ENCODE measurements around the gene NRSN2. TPM values are rescaled to one million over a fixed set of nuclear protein-coding genes. Genes with fewer than 3 reads are reported as not detected.

Gene NRSN2
- total RNA-seq, 1 donor = 34.2 TPM

GRCh38 chr20:356745-357144 is 9.8 kb downstream of the NRSN2 start:
- no peak overlapping the region for H3K4me3 ChIP-seq (ENCODE audit: low read depth, low read length)
- no peak for DNase-seq (ENCODE audit: low read depth)
- no peak for TF ChIP-seq CTCF (IDR thresholded peaks at IDR 0.05; ENCODE audit: insufficient read depth, low read length)

GRCh38 chr20:358891-359555 is 12.1 kb downstream of the NRSN2 start:
- DNase-seq (ENCODE audit: low read depth) = peak; percentile 51
- no peak for TF ChIP-seq CTCF (IDR thresholded peaks at IDR 0.05; ENCODE audit: insufficient read depth, low read length)
- H3K4me3 ChIP-seq (ENCODE audit: low read depth, low read length) = no peak overlapping the region

GRCh38 chr20:361561-361960 is 14.7 kb downstream of the NRSN2 start:
- H3K4me3 ChIP-seq (ENCODE audit: low read depth, low read length) = no peak overlapping the region
- TF ChIP-seq CTCF (IDR thresholded peaks at IDR 0.05; ENCODE audit: insufficient read depth, low read length) = no peak
- DNase-seq (ENCODE audit: low read depth) = no peak

DNA sequence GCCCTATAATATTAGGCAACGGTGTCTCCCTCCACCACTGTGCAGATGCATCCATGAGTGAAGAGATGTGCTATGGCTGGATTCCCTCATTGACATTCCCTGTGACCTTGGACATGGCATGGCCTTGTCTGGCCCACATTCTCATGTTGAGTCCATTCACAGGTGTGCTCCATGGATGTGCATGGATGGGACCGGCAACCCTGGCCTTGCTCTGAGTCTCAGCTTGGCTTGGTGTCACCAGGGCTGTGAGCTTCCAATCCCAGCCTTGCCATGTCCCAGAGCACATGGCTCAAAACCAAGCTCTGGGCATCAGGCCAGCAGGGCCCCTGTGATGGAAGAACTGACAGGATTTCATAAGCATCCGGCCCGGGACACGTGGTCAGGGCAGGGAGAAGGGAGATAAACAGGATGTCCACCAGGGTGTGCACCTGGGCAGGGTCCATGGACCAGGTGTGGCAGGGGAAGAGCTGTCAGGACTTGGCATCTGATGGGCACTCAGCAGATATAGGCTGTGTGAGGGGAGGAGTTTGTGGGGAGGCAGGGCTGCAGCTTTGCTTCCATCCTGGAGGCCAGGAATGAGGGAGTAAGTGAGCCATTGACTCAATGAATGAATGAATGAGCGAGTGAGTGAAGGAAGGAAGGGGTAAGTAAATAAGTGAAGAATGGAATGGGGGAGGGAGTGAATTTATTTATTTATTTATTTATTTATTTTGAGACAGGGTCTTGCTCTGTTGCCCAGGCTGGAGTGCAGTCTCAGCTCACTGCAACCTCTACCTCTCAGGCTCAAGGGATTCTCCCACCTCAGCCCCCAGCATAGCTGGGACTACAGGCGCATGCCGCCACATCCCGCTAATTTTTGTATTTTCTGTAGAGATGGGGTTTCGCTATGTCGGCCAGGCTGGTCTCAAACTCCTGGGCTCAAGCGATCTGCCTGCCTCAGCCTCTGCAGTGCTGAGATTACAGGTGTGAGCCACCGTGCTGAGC is 15.7 kb downstream of the NRSN2 start:
- TF ChIP-seq CTCF (IDR thresholded peaks at IDR 0.05; ENCODE audit: insufficient read depth, low read length) = peak; percentile 44
- peak; percentile 81 for DNase-seq (ENCODE audit: low read depth)
- no peak overlapping the region for H3K4me3 ChIP-seq (ENCODE audit: low read depth, low read length)

DNA sequence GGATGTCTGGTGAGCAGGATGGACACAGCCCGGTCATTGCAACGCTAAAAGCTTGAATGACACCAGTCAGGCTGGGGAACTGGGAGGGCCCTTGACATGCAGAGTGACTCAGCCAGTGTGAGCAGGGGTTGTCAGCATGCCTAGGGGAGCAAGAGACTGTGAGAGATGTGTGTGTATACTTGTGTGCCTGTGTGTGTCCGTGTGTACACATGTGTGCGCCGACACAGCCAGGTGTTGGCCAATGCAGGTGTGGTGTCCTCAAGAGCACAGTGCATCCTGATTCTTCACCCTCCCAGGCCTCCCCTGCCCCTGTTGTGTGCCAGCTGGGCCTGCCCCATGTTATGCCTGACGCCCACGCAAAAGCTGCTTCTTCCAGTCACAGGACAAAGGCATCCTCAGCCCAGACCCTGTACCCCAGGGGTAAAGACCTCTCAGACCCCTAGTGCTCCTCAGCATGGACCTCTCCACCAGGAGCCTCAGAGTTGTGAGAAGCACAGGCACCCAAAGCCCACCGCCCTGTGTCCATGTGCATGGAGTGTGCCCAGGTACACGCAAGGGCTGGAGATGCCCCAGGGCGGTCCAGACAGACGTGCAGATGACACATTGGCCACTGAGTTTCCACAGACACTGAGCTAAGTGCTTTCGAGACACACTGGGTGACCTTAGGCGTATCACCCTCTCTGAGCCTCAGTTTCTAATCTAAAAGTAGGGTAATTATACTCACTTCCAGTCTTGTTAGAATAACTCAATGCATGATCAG is 16.6 kb downstream of the NRSN2 start:
- DNase-seq (ENCODE audit: low read depth) = no peak
- H3K4me3 ChIP-seq (ENCODE audit: low read depth, low read length) = no peak overlapping the region
- no peak for TF ChIP-seq CTCF (IDR thresholded peaks at IDR 0.05; ENCODE audit: insufficient read depth, low read length)

- DNase-seq (ENCODE audit: low read depth) = peak; percentile 48
- TF ChIP-seq CTCF (IDR thresholded peaks at IDR 0.05; ENCODE audit: insufficient read depth, low read length) = no peak
Observed at GRCh38 chr20:364905-365794, 18.2 kb downstream of the NRSN2 start.

More at GRCh38 chr20:364905-365794, 18.2 kb downstream of the NRSN2 start:
- no peak overlapping the region for H3K4me3 ChIP-seq (ENCODE audit: low read depth, low read length)

Measured in fibroblast of the aortic adventitia (primary cell).